Fibroblast of peridontal ligament (primary cell): ENCODE results near the gene TCF20.

Source experiments
- DNase-seq: peaks from one replicate; pipeline ENCODE4 v3.0.0-alpha.2; 2010; ENCODE audit errors: extremely low read depth

TCF20 gene

DNA sequence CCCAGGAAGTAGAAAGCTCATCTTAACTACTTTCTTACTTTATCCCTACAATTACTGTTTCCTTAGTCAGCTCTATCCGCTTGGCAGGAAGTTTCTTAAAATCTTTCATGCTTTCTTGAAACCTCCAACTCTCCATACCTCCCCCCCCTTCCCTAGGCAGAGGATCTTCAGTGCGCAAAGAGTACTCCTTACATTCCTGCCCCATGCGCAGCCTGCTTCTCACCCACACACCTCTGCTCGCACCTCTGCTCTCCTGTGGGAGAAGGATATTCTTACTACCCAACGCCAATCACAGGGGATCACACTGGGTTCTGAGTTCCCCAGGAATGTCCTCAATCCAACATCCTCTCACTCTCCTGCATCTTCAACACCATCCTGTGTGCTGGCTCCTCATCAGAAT is 12.3 kb downstream of the TCF20 start:
- no peak for DNase-seq

GRCh38 chr22:42257386-42257785 is 13.1 kb downstream of the TCF20 start:
- no peak for DNase-seq

GRCh38 chr22:42256930-42257329 is 13.5 kb downstream of the TCF20 start:
- no peak for DNase-seq

- no peak for DNase-seq
These were observed 14.2 kb downstream of the TCF20 start for GRCh38 chr22:42256220-42256619.

- no peak for DNase-seq
These were observed 20.6 kb downstream of the TCF20 start for GRCh38 chr22:42249831-42250230.

GRCh38 chr22:42248995-42249394 is 21.5 kb downstream of the TCF20 start:
- DNase-seq = no peak

DNA sequence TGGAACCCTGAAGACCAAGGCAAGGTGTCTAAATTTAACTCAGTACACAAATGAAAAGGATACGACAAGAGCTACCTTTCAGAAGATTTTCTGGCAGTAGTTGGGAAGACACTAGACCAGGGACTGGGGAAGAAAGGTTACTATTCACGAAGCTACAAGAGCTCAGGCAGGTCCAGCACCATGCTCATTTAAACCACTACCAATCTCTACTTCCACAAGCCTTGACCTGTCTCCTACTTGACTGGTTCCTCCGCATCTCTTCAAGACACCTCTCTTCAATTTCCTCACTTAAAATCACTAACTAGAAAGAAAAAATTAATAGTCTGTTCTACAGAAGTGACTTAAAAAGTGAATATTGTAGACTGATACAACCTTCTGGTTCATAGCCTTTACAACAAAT is 22.9 kb downstream of the TCF20 start:
- DNase-seq = no peak

DNA sequence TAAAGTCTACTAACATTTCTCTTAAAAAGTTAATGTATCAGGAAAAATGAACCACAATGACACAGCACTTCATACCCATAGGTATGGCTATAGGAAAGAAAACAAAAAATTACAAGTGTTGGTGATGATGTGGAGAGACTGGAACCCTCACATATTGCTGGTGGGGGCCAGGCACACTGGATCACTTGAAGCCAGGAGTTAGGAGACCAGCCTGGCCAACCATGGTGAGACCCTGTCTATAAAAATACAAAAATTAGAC is 26.7 kb downstream of the TCF20 start:
- no peak for DNase-seq

GRCh38 chr22:42236848-42237247 is 33.6 kb downstream of the TCF20 start:
- DNase-seq = no peak

- no peak for DNase-seq
These were observed 34.2 kb downstream of the TCF20 start for GRCh38 chr22:42236268-42236667.

GRCh38 chr22:42233879-42234278 is 36.6 kb downstream of the TCF20 start:
- no peak for DNase-seq

GRCh38 chr22:42231929-42232328 is 38.5 kb downstream of the TCF20 start:
- no peak for DNase-seq

GRCh38 chr22:42229455-42230149 is 40.9 kb downstream of the TCF20 start:
- peak; percentile 64 for DNase-seq

DNA sequence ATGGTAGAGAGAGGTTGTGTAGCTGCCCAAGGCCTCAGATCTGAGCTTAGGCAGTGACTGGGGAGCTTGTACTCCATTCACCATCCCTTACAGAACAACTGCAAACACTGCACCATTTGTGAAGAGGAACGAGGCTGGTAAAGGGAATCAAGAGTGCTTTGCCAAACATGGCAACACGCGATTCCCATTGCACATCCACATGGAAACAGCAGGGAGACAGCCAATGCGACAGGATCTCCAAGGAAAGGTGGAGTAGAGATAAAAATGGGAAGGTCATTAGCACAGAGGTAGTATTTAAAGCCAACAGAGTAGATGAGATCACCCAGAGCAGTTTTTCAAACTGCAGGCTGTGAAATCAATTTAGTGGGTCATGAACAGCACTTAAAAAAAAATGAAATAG is 42.0 kb downstream of the TCF20 start:
- DNase-seq = no peak

- DNase-seq = no peak
These were observed 43.0 kb downstream of the TCF20 start for GRCh38 chr22:42227435-42227834.

- no peak for DNase-seq
These were observed 44.6 kb downstream of the TCF20 start for GRCh38 chr22:42225841-42226240.

DNA sequence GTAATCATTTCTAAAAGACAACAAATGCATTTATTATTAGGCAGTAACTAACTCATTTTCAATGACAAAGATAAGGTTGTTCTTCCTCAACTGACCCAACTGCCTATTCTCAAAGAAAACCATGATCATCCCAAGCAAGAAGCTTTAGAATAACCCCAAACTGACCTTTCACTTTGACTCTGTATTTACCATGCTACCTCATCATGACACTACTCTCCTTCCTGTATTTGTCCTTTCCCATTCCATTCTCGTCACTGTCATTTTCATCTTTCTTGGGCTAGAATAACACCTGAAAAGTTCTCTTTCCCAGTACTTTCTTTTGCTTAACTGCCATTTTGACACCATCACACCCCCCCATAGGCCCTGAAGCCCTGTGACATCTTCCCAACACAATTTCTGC is 48.3 kb downstream of the TCF20 start:
- no peak for DNase-seq
